Measurements from ENCODE around the gene CHDH. TPM values are rescaled to one million over a fixed set of nuclear protein-coding genes. Genes with fewer than 3 reads are reported as not detected.

CHDH gene
- polyA plus RNA-seq, 3 donors = not detected

GRCh38 chr3:53764026-53764775 lies 82.0 kb downstream of the CHDH start:
- Histone ChIP-seq H3K27me3 (ENCODE audit: control insufficient read depth in 2 of 2, insufficient read depth in 2 of 2, low read length in 2 of 2) (no peaks in the 10 kb centered on the region), H3K4me3 (replicated peaks in 1 of 3; ENCODE audit: low read depth in 2 of 3, low read length in 3 of 3) (no peak overlapping the region), H3K36me3 (replicated peaks in 1 of 2; ENCODE audit: control insufficient read depth in 1 of 2, insufficient read depth in 2 of 2, low read length in 2 of 2) (no peaks in the 10 kb centered on the region), H3K9ac (ENCODE audit: insufficient read depth, low read length, poor library complexity, severe bottlenecking) (no peak overlapping the region), H4K20me1 (ENCODE audit: insufficient read depth, low read length) (no peaks in the 10 kb centered on the region), H3K79me2 (ENCODE audit: insufficient read depth, low read length) (no peaks in the 10 kb centered on the region), H3K27ac (ENCODE audit: low read depth in 1 of 2, low read length in 2 of 2) (no peak overlapping the region), H3K9me3 (replicated peaks in 1 of 2; ENCODE audit: control insufficient read depth in 1 of 2, insufficient read depth in 1 of 2, low read length in 2 of 2) (no peaks in the 10 kb centered on the region), H3K4me2 (replicated peaks; ENCODE audit: extremely low read depth, low read length, poor library complexity, severe bottlenecking) (no peak overlapping the region), H2AFZ (ENCODE audit: insufficient read depth, low read depth, low read length, poor library complexity, severe bottlenecking) (no peak overlapping the region), H3K4me1 (ENCODE audit: control insufficient read depth in 1 of 2, insufficient read depth in 2 of 2, low read length in 2 of 2) (no peaks in the 10 kb centered on the region)
- Mint-ChIP-seq H3K27me3 (ENCODE audit: low read depth in 3 of 3) (peaks cover 8 to 13% (median 12%) of the 10 kb centered on the region in 3 donors), H3K4me1 (no peaks in the 10 kb centered on the region), H3K36me3 (no peaks in the 10 kb centered on the region), H3K4me3 (no peak overlapping the region), H3K27ac (no peak overlapping the region), H3K9me3 (no peaks in the 10 kb centered on the region)
- WGBS (ENCODE audit: insufficient coverage) = 92% methylated on average over 12 of the region's 14 CpGs
- intact Hi-C loops (cut with micrococcal nuclease) = no loop called here
- no peak for DNase-seq
- TF ChIP-seq CTCF (IDR thresholded peaks at IDR 0.05) = no peak

GRCh38 chr3:53763353-53763752 lies 82.9 kb downstream of the CHDH start:
- no peak for DNase-seq
- Mint-ChIP-seq H3K27ac (no peak overlapping the region), H3K9me3 (no peaks in the 10 kb centered on the region), H3K4me1 (no peaks in the 10 kb centered on the region), H3K36me3 (no peaks in the 10 kb centered on the region), H3K4me3 (no peak overlapping the region), H3K27me3 (ENCODE audit: low read depth in 3 of 3) (peaks cover 7 to 16% (median 14%) of the 10 kb centered on the region in 3 donors)
- Histone ChIP-seq H2AFZ (ENCODE audit: insufficient read depth, low read depth, low read length, poor library complexity, severe bottlenecking) (no peak overlapping the region), H3K4me1 (ENCODE audit: control insufficient read depth in 1 of 2, insufficient read depth in 2 of 2, low read length in 2 of 2) (no peaks in the 10 kb centered on the region), H3K79me2 (ENCODE audit: insufficient read depth, low read length) (no peaks in the 10 kb centered on the region), H3K27me3 (ENCODE audit: control insufficient read depth in 2 of 2, insufficient read depth in 2 of 2, low read length in 2 of 2) (no peaks in the 10 kb centered on the region), H3K9me3 (replicated peaks in 1 of 2; ENCODE audit: control insufficient read depth in 1 of 2, insufficient read depth in 1 of 2, low read length in 2 of 2) (no peaks in the 10 kb centered on the region), H3K4me2 (replicated peaks; ENCODE audit: extremely low read depth, low read length, poor library complexity, severe bottlenecking) (no peak overlapping the region), H3K9ac (ENCODE audit: insufficient read depth, low read length, poor library complexity, severe bottlenecking) (no peak overlapping the region), H3K4me3 (replicated peaks in 1 of 3; ENCODE audit: low read depth in 2 of 3, low read length in 3 of 3) (no peak overlapping the region), H3K27ac (ENCODE audit: low read depth in 1 of 2, low read length in 2 of 2) (no peak overlapping the region), H3K36me3 (replicated peaks in 1 of 2; ENCODE audit: control insufficient read depth in 1 of 2, insufficient read depth in 2 of 2, low read length in 2 of 2) (no peaks in the 10 kb centered on the region), H4K20me1 (ENCODE audit: insufficient read depth, low read length) (no peaks in the 10 kb centered on the region)
- TF ChIP-seq CTCF (IDR thresholded peaks at IDR 0.05) = no peak
- intact Hi-C loops (cut with micrococcal nuclease) = no loop called here
- WGBS (ENCODE audit: insufficient coverage) = 93% methylated on average over 3 of the region's 7 CpGs

Small RNAs within 50 kb of the gene (small RNA-seq; reads per million reads assigned to genes)
- gene AC012467.1 (ENCODE audit: insufficient read length, low read depth) = not detected

Other genes with a start within 250 kb of the CHDH start
- gene IL17RB, start 149 bp upstream of the CHDH start, polyA plus RNA-seq = under 1 TPM in 1 of 3 donors, not detected in 2; 0.13 TPM
- 10 to 100 TPM in 2 of 3 donors, 1 to 10 TPM in 1; 8.3 to 12.2 (median 10.7) TPM for gene ACTR8, start 35.7 kb upstream of the CHDH start, polyA plus RNA-seq
- gene SELENOK, start 45.4 kb upstream of the CHDH start, polyA plus RNA-seq = 100 to 1,000 TPM in 2 of 3 donors, 10 to 100 TPM in 1; 96.4 to 117 (median 105) TPM